ELR (cell line): ENCODE measurements around the gene PIAS4.

Experiments
- DNase-seq: peaks from one replicate; pipeline ENCODE4 v3.0.0-alpha.2; 2015; ENCODE audit warnings: low read depth

Gene PIAS4

DNA sequence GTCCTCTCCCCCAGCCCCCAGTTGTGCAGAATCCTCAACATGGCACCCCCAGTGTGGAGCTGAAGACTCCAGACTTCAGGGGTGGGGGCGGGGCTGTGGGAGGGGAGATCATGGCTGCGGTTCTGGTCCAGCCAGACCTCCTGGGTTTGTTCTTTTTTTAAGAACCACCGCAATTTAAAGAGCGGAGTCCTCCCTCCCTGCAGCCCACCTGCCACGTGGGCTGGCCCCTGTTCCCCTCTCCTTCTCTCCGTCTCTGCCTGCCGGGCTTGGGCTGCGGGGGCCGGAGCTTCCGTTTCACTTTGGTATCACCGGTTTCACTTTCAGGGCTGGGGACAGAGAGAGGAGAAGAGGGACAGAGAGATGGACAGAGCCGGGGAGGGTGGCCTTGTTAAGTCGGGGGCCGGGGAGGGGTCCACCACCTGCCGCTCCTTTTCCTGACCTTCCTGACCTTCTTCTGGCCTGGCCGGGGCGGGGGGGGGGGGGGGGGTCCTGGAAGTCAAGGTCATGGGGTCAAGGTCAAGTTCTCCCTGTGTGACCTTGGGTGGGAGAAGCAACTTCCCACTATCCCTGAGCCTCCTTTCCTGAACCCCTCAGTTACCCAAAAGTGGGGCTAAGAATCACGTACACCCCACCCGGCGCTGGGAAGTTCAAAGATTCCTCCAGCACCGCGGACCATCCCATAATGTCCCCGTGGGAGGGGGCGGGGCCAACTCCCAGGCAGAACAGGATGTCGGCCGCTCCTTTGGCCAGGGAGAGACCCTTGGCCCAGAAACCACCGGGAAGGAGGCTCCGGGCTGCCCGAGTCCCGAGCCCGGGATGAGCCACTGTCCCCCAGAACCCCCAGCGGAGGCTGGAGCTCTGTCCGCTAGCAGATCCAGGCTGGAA, 70.5 kb downstream of the PIAS4 start:
- no peak for DNase-seq

DNA sequence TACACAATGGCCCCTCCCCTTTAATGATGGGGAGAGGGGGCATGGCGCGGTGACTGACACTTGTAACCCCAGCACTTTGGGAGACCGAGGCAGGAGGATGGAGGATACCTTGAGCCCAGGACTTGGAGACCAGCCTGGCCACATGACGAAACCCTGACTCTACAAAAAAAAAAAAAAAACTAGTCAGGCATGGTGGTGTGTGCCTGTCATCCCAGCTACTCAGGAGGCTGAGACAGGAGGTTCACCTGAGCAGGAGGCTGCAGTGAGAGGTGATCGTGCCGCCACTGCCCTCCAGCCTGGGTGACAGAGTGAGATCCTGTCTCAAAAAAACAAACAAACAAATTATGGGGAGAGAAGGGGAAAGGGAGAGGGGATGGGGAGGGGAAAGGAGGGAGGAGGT, 72.9 kb downstream of the PIAS4 start:
- no peak for DNase-seq

DNA sequence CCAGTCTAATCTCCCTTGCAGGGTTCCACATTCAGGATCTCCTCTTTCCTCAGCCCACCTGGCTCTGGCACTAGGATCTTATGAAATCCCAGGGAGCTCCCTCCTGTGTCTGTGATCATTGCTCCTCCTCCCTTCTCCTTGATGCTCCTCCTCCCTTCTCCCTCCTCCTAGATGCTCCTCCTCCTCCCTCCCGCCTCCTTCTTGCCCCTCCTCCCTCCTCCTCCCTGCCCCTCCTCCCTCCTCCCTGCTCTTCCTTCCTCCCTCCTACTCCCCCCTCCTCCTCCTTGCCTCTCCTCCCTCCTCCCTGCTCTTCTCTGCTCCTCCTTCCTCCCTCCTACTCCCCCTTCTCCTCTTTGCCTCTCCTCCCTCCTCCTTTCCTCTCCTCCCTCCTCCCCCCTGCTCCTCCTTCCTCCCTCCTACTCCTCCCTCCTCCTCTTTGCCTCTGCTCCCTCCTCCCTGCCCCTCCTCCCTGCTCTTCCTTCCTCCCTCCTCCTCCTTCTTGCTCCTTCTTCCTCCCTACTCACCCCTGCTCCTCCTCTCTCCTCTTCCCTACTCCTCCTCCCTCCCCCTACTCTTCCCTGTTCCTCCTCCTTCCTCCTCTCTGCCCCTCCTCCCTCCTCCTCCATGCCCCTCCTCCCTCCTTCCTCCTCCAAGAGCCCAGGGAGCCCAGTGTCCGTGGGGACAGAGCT, 74.0 kb downstream of the PIAS4 start:
- no peak for DNase-seq

DNA sequence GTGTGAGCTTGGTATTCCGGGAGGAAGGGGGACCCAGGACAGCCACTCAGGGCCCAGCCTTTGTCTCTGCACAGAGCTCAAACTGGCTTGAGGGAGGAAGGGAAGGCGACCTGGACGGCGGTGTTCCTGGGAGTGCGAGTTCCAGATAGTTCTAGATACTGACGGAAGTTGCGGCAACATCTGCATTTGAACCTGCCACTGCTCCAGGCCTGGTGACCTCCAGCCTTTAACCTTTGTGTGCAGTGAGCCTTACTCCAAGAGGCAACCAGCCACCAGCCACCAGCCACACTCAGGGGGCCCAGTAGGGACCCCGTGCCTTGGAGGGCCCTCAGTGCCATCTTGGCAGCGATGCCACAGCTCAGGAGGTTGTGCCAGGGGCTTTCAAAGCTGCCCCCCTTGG, 74.6 kb downstream of the PIAS4 start:
- no peak for DNase-seq

DNA sequence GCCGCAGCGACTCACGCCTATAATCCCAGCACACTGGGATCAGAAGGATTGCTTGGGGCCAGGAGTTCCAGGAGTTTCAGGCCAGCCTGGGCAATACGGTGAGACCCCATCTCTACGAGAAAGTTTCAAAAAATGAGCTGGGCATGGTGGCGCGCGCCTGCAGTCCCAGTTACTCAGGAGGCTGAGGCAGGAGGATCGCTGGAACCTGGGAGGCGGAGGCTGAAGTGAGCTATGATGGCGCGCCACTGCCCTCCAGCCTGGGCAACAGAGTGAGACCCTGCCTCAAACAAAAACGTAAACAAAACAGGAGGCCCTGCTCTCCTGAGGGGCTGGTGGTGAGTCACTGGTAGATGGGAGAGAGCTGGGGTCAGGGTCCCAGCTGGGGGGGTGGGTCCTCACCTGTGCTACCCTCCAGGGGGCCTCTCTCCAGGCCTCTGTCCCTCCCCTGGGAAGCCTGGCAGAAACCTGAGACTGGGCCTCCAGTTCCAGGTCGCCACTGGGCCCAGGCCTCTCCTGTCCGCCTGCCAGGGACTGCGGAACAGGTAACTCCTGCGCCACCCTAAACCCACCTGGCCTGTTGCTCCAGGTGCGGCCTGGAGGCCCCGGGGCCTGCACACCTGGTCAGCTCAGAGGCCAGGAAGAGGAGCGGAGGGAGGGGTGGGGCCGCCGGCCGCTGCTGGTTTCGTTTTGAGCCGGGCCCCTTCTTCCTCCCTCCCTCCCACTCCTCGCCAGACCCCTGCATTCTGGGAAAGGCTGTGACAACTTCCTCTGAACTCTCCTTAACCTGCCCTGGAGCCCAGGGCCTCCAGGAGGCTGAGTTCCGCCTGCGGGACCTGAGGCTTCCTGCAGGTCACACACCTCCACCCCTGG, 76.4 kb downstream of the PIAS4 start:
- DNase-seq: no peak

DNA sequence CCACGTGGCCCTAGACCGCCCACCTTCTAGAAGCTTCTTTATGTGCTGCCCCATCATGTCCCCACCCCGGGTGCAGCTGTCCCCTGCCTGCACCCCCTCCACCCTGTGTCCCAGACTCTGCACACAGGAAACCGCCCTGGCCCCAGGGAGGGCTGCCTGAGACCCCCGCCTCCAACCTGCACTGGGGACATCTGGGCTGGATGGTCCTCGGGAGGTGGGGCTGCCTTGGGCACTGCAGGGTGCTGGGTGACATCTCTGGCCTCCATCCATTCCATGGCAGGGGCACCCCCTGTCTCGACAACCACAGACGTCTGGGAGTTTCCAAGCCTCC, 77.0 kb downstream of the PIAS4 start:
- no peak for DNase-seq

DNA sequence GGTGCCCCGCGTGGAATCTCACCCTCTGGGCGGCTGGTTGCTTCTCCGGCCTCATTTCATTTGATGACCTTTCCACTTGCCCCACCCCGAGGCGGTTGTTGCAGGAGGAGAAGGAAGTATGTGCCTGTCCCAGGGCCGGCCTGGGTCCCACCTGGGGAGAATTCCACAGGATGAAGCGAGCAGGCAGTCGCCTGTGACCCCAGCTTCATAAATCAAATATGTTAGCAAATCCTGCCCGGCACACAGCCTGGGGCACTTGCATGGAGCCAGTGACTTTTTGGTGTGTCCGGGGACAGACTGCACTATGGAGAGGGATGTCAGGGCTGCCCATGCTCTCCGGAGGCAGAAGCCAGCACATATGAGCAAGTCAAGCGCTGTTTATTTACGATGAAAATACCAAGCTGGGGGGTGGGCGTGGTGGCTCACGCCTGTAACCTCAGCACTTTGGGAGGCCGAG, 78.9 kb downstream of the PIAS4 start:
- DNase-seq: no peak

DNA sequence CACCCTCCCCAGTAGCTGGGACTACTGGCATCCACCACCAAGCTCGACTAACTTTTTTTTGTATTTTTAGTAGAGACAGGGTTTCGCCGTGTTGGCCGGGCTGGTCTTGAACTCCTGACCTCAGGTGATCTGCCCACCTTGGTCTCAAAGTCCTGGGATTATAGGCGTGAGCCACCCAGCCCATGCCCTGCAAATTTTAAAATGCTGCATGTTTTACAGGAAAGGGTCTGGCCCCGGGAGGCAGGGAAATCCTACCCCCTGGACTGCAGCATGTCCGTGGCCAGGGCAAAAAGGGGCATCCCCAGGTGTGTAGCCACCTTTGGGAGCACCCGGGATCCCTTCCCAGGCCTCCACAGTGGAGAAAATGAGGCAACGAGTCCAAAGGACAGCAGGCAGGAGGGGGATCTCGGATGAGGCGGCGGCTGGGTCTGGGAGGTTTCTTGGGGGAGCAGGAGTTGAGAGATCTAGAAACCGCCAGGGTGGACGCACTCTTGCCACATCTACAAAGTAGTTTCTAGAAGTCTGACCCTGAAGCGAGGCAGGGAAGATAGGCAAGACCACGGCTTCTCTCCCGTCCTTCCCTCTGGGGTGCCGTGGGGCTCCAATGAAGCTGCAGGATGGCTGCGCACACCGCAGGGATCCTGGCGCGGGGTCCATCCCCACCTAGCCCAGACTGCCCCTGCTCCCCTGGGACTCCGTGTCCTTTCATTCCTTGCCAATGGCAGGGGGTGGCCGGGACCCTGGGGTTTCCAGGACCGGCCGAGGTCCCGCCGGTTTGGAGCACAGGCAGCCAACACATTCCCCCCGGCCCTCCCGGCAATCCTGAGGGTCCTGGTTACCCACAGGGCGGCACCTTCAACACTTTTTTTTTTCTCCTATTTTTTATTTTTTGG, 80.5 kb downstream of the PIAS4 start:
- no peak for DNase-seq

DNA sequence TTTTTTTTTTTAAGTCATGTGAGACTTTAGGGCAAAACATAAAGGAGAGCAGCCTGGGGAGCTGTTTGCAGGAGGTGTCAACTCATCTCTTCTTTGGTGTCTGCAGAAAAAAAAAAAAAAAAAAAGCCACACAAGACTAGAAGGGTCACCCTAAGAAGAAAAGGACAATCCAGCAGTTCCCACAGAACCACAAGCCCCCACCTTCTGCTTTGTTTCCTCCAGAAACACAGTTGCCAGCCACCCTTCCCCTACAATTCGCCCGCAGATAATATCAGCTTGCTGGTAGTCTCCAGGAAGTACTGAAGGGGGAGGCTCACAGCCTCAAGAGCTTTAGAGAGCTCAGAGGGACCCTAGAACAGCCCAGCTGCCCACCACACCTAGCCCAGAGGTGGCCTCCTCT, 81.4 kb downstream of the PIAS4 start:
- DNase-seq: no peak
